ENCODE results near the gene LEMD2. TPM values are rescaled to one million over a fixed set of nuclear protein-coding genes. Genes with fewer than 3 reads are reported as not detected.

Gene LEMD2
- polyA plus RNA-seq, 2 of the 4 experiments (the other 2 are of a cell fraction), result 43.2 to 48.8 TPM

DNA sequence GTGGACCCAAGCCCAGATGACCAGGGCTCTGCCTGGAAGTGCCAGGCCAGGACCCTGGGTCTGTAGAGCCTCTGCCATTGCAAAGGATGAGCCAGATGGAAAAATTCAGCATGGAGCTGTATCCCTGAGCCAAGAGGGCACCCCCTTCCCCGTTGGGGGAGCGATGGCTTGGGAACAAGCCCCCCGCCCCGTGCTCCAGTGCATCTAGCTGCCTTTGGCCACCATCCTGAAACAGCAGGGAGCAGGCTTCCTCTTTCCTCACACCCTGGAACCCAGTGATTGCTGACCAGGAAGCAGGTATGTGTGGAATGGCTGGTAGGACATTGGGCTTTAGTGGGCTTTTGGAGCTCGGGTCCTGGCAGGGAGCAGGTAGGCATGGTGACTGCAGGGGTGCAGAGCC is 12.7 kb upstream of the LEMD2 start:
- no peak for DNase-seq (ENCODE audit: low read depth in 1 of 2, low spot score in 1 of 2)
- Histone ChIP-seq H3K4me2 (no peak overlapping the region), H3K9me3 (no peaks in the 10 kb centered on the region), H3K4me1 (no peaks in the 10 kb centered on the region), H3K4me3 (no peak overlapping the region), H3K27ac (no peak overlapping the region)
- ChIA-PET CTCF (interaction anchor here (1.0 to 1.2 kb wide), 2 partner anchors 25 to 362 kb away, joined by 3 read pairs; no protein-coding TSS in a partner anchor), POLR2A (no interaction called here)
- WGBS (ENCODE audit: missing lambda C conversion rate), result 70% methylated on average over 2 of the region's 5 CpGs
- ATAC-seq, result no peak
- FAIRE-seq, result no peak
- TF ChIP-seq ZSCAN20 (CRISPR knock-in tag; IDR thresholded peaks at IDR 0.05) (no peak), HOXB5 (CRISPR knock-in tag; IDR thresholded peaks at IDR 0.05) (no peak), MAZ (IDR thresholded peaks at IDR 0.05; ENCODE audit: borderline replicate concordance, low read depth, low read length) (no peak), CHD4 (IDR thresholded peaks at IDR 0.05; ENCODE audit: borderline replicate concordance) (no peak), CBX2 (IDR thresholded peaks at IDR 0.05; ENCODE audit: borderline replicate concordance, low read depth) (no peak), MYC (IDR thresholded peaks at IDR 0.05; ENCODE audit: borderline replicate concordance, low read length) (no peak), EHMT2 (IDR thresholded peaks at IDR 0.05; ENCODE audit: low read depth) (no peak)

DNA sequence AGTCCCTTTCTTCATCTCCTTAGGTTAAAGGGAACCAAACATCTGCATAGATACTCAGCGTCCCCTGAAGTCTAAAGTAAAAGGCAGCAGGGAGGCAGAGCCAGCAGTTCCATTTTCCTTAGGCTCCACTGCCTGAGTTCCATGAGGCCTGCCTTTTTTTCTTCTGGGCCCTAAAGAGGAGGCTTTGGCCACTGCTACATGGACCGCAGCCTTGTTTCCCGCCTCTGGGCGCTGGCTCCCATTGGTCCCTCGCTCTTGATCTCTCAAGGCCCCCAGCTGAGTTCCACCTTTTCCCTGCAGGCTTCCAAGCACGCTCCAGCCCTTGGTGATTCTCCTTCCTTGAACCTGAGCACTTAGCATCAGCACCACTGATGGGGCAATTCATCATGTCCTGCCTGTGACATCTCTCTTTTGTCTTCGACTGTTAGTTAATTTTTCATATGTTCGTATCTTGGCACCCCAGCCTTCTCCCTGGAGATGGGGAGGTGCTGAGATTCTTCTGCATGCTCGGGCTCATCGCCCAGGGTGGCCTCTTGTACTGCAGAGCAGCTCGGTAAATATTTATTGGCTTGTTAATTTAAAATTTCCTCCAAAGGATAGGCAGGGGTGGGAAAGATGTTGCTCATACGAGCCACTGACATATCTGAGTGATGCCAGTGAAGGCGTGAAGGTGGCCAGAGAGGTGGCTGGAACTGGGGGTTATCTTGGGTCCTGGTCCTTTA is 11.5 kb upstream of the LEMD2 start:
- ATAC-seq, result no peak
- no peak for FAIRE-seq
- POLR2A ChIA-PET, result no interaction called here
- CTCF ChIA-PET, result interaction anchor here (0.9 to 1.0 kb wide), 2 partner anchors 29 to 363 kb away, joined by 3 read pairs; no protein-coding TSS in a partner anchor
- 87% methylated on average over 12 of the region's 13 CpGs for WGBS (ENCODE audit: missing lambda C conversion rate)
- no peak for DNase-seq (ENCODE audit: low read depth in 1 of 2, low spot score in 1 of 2)
- no peak overlapping the region for H3K4me3 ChIP-seq
- no peaks in the 10 kb centered on the region for H3K4me1 ChIP-seq
- no peak overlapping the region for H3K4me2 ChIP-seq
- no peaks in the 10 kb centered on the region for H3K9me3 ChIP-seq
- no peak overlapping the region for H3K27ac ChIP-seq
- TF ChIP-seq, protein P1, sequence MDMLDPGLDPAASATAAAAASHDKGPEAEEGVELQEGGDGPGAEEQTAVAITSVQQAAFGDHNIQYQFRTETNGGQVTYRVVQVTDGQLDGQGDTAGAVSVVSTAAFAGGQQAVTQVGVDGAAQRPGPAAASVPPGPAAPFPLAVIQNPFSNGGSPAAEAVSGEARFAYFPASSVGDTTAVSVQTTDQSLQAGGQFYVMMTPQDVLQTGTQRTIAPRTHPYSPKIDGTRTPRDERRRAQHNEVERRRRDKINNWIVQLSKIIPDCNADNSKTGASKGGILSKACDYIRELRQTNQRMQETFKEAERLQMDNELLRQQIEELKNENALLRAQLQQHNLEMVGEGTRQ (IDR thresholded peaks at IDR 0.05), result no peak
- TF ChIP-seq CEBPB (IDR thresholded peaks at IDR 0.05) (no peak), MAFK (IDR thresholded peaks at IDR 0.05; ENCODE audit: partially characterized antibody) (no peak), ZFP36 (IDR thresholded peaks at IDR 0.05; ENCODE audit: borderline replicate concordance, partially characterized antibody) (no peak), GATA3 (IDR thresholded peaks at IDR 0.05; ENCODE audit: borderline replicate concordance) (no peak), BHLHE40 (IDR thresholded peaks at IDR 0.05; ENCODE audit: low read depth, low read length) (no peak), CHD4 (IDR thresholded peaks at IDR 0.05; ENCODE audit: borderline replicate concordance) (no peak), RARB (CRISPR knock-in tag; IDR thresholded peaks at IDR 0.05) (no peak), MYC (IDR thresholded peaks at IDR 0.05; ENCODE audit: borderline replicate concordance, low read length) (no peak), FOXS1 (CRISPR knock-in tag; IDR thresholded peaks at IDR 0.05) (no peak), SMC3 (IDR thresholded peaks at IDR 0.05) (no peak), ZC3H11A (IDR thresholded peaks at IDR 0.05) (no peak), POLR2AphosphoS2 (conservative IDR thresholded peaks at IDR 0.05; ENCODE audit: low read length) (no peak), FOSL2 (IDR thresholded peaks at IDR 0.05) (no peak), FOSL2 (CRISPR knock-in tag; IDR thresholded peaks at IDR 0.05) (no peak), EHF (CRISPR knock-in tag; IDR thresholded peaks at IDR 0.05) (no peak), CBX2 (IDR thresholded peaks at IDR 0.05; ENCODE audit: borderline replicate concordance, low read depth) (no peak)
- TF ChIP-seq, protein P2, sequence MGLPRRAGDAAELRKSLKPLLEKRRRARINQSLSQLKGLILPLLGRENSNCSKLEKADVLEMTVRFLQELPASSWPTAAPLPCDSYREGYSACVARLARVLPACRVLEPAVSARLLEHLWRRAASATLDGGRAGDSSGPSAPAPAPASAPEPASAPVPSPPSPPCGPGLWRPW (IDR thresholded peaks at IDR 0.05), result no peak
- TF ChIP-seq, protein P3, sequence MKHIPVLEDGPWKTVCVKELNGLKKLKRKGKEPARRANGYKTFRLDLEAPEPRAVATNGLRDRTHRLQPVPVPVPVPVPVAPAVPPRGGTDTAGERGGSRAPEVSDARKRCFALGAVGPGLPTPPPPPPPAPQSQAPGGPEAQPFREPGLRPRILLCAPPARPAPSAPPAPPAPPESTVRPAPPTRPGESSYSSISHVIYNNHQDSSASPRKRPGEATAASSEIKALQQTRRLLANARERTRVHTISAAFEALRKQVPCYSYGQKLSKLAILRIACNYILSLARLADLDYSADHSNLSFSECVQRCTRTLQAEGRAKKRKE (CRISPR knock-in tag; IDR thresholded peaks at IDR 0.05; ENCODE audit: low read depth), result no peak
- TF ChIP-seq, protein P4, sequence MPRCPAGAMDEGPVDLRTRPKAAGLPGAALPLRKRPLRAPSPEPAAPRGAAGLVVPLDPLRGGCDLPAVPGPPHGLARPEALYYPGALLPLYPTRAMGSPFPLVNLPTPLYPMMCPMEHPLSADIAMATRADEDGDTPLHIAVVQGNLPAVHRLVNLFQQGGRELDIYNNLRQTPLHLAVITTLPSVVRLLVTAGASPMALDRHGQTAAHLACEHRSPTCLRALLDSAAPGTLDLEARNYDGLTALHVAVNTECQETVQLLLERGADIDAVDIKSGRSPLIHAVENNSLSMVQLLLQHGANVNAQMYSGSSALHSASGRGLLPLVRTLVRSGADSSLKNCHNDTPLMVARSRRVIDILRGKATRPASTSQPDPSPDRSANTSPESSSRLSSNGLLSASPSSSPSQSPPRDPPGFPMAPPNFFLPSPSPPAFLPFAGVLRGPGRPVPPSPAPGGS (IDR thresholded peaks at IDR 0.05), result no peak
- TF ChIP-seq, protein P5, sequence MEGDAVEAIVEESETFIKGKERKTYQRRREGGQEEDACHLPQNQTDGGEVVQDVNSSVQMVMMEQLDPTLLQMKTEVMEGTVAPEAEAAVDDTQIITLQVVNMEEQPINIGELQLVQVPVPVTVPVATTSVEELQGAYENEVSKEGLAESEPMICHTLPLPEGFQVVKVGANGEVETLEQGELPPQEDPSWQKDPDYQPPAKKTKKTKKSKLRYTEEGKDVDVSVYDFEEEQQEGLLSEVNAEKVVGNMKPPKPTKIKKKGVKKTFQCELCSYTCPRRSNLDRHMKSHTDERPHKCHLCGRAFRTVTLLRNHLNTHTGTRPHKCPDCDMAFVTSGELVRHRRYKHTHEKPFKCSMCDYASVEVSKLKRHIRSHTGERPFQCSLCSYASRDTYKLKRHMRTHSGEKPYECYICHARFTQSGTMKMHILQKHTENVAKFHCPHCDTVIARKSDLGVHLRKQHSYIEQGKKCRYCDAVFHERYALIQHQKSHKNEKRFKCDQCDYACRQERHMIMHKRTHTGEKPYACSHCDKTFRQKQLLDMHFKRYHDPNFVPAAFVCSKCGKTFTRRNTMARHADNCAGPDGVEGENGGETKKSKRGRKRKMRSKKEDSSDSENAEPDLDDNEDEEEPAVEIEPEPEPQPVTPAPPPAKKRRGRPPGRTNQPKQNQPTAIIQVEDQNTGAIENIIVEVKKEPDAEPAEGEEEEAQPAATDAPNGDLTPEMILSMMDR (IDR thresholded peaks at IDR 0.05), result no peak

All from A549 (cell line).